VCaP (cell line): ENCODE results near the gene ERC2.
A peak's percentile ranks its signal among the peaks of the same experiment; 100 is the strongest.

ENCODE experiments used
- H3K27ac ChIP-seq: fragments of 450-650 bp; 2 replicates; pipeline ENCODE4 v1.5.1; 2017
- TF ChIP-seq, protein P1 (sequence below): fragments of 450-650 bp; conservative IDR thresholded peaks from 2 replicates; pipeline ENCODE4 v1.5.1; 2017; ENCODE audit warnings: mild to moderate bottlenecking, moderate library complexity

The ERC2 gene

DNA sequence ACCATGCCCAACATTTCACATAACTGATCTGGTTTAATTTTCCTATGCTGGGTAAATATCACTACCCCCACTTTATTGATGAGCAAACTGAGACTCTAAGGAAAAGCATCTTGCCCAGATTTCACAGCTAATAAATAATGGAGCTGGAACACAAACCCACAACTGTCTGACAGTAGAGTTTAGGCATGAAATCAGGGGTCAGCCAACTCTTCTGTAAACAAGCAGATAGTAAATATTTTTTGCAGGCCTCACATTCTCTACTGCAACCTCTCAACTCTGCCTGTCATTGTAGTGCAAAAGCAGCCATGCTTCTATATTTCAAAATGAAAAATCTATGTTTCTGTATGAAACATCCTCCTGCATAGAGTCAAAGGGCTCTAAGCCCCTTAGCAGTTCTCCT, 111.5 kb downstream of the ERC2 start:
- no peak overlapping the region for H3K27ac ChIP-seq
- TF ChIP-seq, protein P1, sequence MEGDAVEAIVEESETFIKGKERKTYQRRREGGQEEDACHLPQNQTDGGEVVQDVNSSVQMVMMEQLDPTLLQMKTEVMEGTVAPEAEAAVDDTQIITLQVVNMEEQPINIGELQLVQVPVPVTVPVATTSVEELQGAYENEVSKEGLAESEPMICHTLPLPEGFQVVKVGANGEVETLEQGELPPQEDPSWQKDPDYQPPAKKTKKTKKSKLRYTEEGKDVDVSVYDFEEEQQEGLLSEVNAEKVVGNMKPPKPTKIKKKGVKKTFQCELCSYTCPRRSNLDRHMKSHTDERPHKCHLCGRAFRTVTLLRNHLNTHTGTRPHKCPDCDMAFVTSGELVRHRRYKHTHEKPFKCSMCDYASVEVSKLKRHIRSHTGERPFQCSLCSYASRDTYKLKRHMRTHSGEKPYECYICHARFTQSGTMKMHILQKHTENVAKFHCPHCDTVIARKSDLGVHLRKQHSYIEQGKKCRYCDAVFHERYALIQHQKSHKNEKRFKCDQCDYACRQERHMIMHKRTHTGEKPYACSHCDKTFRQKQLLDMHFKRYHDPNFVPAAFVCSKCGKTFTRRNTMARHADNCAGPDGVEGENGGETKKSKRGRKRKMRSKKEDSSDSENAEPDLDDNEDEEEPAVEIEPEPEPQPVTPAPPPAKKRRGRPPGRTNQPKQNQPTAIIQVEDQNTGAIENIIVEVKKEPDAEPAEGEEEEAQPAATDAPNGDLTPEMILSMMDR: no peak

DNA sequence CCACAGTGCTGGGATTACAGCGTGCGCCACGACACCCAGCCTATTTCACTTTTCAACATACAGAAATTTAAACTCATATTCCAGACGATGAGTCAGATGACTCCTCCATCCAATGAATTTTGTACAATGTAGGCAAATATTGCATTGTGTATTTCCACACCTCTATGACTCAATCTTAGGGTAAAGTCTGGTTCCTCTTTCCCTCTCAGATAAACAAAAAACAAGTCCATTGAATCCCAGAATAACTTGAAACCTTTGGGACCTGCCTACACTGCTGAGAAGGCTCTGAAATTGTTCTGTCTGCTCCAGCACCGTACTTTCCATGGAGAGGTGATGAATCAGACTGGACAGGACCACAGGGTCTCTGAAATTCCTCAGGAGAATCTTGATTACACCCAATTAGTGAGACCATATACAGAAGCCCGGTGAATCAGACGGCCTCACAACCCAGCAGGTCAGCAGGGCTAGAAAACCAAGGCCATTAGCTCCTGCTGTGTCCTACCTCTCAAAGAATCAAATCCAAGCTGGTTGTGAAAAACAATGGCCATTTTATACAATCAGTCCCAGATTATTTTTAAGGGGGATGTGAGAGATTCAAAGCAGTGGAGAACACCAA, 112.6 kb downstream of the ERC2 start:
- H3K27ac ChIP-seq: no peak overlapping the region
- TF ChIP-seq, protein P1: no peak

DNA sequence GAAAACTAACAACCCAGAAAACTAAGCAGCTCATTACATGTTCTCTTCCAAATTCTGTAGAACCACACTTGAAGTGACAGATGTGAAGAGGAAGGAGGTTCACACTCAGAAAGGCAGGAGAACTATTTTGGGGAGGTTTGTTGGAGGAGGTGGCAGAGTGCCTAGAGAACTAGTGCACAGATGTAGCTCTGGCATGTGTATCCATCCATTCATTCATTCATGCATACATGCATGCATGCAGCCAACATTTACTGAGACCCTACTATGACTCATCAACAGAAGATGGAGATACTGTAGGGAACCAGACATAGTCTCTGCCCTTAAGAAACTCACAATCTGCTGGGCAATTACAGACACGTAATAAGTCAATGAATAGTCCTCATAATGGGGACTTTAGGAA, 116.7 kb downstream of the ERC2 start:
- TF ChIP-seq, protein P1: no peak
- no peak overlapping the region for H3K27ac ChIP-seq

DNA sequence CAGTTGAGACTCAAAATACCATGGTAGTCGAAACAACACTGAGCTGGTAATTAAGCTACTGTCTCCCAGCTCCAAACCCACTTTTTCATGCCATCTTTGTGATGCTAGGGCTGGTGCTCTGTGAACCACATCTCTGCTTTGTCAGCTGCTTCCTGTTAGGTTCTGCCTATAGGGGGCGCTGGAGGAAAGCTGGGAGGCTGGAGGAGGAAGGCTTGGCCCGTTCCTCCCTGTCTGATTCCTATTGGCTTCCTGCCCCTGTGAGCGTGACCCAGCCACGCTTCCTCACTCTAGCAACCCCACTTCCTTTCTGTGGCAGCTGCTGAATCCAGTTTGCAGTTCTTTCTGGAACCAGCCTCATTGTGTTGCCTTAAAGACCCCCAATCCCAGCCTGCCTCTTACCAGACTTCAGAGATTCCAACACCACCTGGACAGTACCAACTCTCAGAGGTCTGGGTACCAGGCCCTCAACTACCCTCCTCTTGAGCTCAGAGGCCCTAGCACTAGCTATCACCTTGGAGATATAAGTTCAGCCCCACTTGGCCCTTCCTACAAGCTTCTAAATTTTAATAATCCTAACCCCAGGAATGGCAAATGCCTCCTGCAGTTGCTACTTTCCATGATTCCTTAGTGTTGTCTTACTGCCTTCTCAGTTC, 120.9 kb downstream of the ERC2 start:
- TF ChIP-seq, protein P1: peak; percentile 17; the same call in 1 of the 2 replicates
- no peak overlapping the region for H3K27ac ChIP-seq

DNA sequence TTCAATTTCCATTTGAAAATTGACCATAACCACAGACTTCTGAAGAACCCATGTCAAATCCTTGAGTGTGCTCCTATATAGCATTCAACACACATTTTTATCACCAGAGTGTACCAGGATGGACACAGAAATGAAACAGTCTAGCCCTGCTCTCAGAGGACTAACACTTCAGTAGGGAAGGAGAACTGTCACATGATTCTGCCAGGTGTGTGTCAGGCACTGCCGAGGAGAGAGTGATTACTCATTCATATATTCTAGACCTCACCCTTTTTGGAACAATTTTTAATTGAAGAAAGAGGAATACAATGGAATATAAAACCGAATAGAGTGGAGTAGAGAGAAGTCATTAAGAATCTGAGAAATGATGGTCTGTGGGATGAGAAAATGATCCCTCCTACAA, 125.8 kb downstream of the ERC2 start:
- H3K27ac ChIP-seq: no peak overlapping the region
- TF ChIP-seq, protein P1: no peak

DNA sequence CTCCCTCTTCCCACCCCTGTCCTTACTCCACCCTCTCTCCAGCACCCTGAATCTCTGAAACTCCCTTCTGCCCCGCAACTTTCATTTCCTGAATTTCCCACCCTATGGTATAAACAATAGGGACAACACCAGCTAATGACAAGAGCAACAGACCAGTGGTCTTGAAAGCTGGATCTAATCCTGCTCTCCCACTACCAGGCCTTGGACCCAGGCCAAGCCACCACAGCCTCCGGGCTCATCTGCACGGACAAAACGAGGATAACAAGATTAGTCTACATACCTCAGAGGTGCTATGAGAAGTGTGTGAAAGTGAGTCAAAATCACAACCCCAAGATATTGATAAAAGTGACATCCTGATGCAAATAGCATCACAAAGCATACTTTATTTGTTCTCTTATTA, 128.6 kb downstream of the ERC2 start:
- no peak overlapping the region for H3K27ac ChIP-seq

DNA sequence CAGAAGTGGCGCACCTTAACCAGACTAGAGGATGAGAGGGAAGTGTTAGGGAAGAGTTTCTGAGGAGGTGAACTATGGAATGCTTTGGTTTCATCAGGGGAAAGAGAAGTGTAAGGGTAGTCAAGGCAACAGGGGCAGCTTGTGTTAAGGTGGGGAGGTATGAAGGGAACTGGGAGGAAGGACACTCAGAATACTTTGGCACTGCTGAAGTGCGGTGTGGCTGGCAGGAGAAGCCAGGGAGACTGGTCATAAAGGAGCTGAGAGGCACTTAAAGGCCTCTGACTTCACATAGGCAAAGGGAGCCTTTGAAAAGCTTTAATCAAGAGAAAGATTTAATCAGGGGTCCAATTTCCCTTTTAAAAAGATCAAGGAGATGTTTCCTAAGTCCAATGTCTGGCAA, 129.0 kb downstream of the ERC2 start:
- TF ChIP-seq, protein P1: no peak
- H3K27ac ChIP-seq: no peak overlapping the region

More for the DNA sequence above, 128.6 kb downstream of the ERC2 start:
- TF ChIP-seq, protein P1: no peak
